Neural cell (in vitro differentiated cells): Measurements from ENCODE around the gene TFCP2L1.

Source experiments
- MXI1 ChIP-seq: fragments of 450-650 bp; conservative IDR thresholded peaks from 2 replicates; pipeline ENCODE4 v1.6.1; 2014; ENCODE audit warnings: antibody characterized with exemption, mild to moderate bottlenecking; ENCODE audit not compliant: poor library complexity, severe bottlenecking
- POLR2AphosphoS5 ChIP-seq: IDR thresholded peaks from 2 replicates; pipeline ENCODE4 v1.6.1; 2012
- SMC3 ChIP-seq: fragments of 450-650 bp; conservative IDR thresholded peaks from 2 replicates; pipeline ENCODE4 v1.6.1; 2014; ENCODE audit warnings: antibody characterized with exemption, mild to moderate bottlenecking, moderate library complexity; ENCODE audit not compliant: poor library complexity
- TF ChIP-seq, protein P1 (sequence below): fragments of 450-650 bp; IDR thresholded peaks from 2 replicates; pipeline ENCODE4 v1.5.1; 2014; ENCODE audit warnings: antibody characterized with exemption, mild to moderate bottlenecking, moderate library complexity; ENCODE audit not compliant: poor library complexity, severe bottlenecking

DNA sequence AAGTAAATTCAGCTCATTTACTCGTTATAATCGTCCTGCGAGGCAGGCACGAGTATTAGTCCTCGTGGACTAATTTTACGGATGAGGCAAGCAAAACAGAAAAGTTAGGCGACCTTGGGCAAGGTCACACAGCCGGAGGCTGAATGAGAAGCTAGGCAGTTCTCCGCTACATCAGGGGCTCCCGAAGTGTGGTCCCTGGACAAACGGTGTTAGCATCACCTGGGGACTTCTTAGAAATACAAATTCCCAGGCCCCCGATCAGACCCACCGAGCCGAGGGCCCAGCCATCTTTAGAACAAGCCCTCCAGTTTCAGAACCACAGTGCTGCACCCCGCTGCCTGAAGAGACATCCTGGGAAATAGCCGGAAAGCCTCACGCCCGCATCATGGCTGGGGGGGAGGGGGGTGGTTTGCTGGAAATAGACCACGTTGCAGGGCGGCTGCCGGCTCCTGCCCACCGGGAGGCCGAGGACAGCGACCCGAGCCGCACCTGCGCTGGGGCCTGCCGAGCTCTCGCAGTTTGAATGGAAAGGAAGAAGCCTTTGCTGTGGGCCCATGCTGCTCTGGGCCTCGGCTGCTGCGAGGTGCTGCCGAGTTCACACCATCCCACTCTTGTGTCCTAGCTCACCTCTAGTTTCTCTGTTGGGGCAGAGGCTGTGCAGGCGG, 72.2 kb downstream of the TFCP2L1 start:
- TF ChIP-seq SMC3: no peak
- TF ChIP-seq MXI1: no peak
- no peak for TF ChIP-seq POLR2AphosphoS5
- TF ChIP-seq, protein P1, sequence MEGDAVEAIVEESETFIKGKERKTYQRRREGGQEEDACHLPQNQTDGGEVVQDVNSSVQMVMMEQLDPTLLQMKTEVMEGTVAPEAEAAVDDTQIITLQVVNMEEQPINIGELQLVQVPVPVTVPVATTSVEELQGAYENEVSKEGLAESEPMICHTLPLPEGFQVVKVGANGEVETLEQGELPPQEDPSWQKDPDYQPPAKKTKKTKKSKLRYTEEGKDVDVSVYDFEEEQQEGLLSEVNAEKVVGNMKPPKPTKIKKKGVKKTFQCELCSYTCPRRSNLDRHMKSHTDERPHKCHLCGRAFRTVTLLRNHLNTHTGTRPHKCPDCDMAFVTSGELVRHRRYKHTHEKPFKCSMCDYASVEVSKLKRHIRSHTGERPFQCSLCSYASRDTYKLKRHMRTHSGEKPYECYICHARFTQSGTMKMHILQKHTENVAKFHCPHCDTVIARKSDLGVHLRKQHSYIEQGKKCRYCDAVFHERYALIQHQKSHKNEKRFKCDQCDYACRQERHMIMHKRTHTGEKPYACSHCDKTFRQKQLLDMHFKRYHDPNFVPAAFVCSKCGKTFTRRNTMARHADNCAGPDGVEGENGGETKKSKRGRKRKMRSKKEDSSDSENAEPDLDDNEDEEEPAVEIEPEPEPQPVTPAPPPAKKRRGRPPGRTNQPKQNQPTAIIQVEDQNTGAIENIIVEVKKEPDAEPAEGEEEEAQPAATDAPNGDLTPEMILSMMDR: no peak
